ENCODE measurements around the gene COL1A2.

Gene COL1A2

GRCh38 chr7:94471604-94472003 lies 76.9 kb downstream of the COL1A2 start:
- TF ChIP-seq FOXM1 (IDR thresholded peaks at IDR 0.05; ENCODE audit: borderline replicate concordance, low read depth): no peak
- TF ChIP-seq YY1 (IDR thresholded peaks at IDR 0.05; ENCODE audit: low read depth): no peak
- no peak for TF ChIP-seq TEAD4 (IDR thresholded peaks at IDR 0.05)
- TF ChIP-seq, protein P1, sequence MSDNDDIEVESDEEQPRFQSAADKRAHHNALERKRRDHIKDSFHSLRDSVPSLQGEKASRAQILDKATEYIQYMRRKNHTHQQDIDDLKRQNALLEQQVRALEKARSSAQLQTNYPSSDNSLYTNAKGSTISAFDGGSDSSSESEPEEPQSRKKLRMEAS (IDR thresholded peaks at IDR 0.05): no peak
- no peak for TF ChIP-seq USF1 (IDR thresholded peaks at IDR 0.05)
- no peak for TF ChIP-seq CREB1 (IDR thresholded peaks at IDR 0.05; ENCODE audit: low read depth)
- TF ChIP-seq NFIC (IDR thresholded peaks at IDR 0.05): no peak
- no peak for TF ChIP-seq EP300 (IDR thresholded peaks at IDR 0.05; ENCODE audit: borderline replicate concordance)
- no peak for TF ChIP-seq EGR1 (IDR thresholded peaks at IDR 0.05)
- TF ChIP-seq TAF1 (IDR thresholded peaks at IDR 0.05; ENCODE audit: low read depth): no peak
- TF ChIP-seq RAD21 (IDR thresholded peaks at IDR 0.05; ENCODE audit: low read depth): no peak
- no peak for TF ChIP-seq TCF12 (IDR thresholded peaks at IDR 0.05; ENCODE audit: low read depth)
- no peak for TF ChIP-seq ZBTB7A (IDR thresholded peaks at IDR 0.05; ENCODE audit: low read depth)
- TF ChIP-seq, protein P2, sequence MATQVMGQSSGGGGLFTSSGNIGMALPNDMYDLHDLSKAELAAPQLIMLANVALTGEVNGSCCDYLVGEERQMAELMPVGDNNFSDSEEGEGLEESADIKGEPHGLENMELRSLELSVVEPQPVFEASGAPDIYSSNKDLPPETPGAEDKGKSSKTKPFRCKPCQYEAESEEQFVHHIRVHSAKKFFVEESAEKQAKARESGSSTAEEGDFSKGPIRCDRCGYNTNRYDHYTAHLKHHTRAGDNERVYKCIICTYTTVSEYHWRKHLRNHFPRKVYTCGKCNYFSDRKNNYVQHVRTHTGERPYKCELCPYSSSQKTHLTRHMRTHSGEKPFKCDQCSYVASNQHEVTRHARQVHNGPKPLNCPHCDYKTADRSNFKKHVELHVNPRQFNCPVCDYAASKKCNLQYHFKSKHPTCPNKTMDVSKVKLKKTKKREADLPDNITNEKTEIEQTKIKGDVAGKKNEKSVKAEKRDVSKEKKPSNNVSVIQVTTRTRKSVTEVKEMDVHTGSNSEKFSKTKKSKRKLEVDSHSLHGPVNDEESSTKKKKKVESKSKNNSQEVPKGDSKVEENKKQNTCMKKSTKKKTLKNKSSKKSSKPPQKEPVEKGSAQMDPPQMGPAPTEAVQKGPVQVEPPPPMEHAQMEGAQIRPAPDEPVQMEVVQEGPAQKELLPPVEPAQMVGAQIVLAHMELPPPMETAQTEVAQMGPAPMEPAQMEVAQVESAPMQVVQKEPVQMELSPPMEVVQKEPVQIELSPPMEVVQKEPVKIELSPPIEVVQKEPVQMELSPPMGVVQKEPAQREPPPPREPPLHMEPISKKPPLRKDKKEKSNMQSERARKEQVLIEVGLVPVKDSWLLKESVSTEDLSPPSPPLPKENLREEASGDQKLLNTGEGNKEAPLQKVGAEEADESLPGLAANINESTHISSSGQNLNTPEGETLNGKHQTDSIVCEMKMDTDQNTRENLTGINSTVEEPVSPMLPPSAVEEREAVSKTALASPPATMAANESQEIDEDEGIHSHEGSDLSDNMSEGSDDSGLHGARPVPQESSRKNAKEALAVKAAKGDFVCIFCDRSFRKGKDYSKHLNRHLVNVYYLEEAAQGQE (IDR thresholded peaks at IDR 0.05; ENCODE audit: low read depth): no peak
- no peak for TF ChIP-seq CEBPB (IDR thresholded peaks at IDR 0.05)

DNA sequence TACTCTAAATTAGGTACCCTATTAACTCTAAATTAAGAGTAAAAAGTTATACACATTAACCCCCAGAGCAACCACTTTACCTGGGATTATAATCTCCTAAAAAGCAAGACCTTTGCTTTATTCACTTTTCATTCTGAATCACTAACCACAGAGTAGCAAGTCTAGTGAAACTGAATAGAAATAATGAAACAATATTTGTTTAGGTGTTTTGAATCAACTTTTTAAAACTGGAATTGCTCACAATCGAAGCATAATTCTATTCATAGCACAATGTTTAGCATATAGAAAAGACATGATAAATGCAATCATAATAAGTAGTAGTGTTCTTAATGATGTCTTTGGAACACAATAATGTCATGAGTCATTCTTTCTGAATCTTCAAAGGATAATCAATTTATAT lies 77.9 kb downstream of the COL1A2 start:
- TF ChIP-seq CEBPB (IDR thresholded peaks at IDR 0.05): no peak
- TF ChIP-seq YY1 (IDR thresholded peaks at IDR 0.05; ENCODE audit: low read depth): no peak
- TF ChIP-seq TCF12 (IDR thresholded peaks at IDR 0.05; ENCODE audit: low read depth): no peak
- TF ChIP-seq EP300 (IDR thresholded peaks at IDR 0.05; ENCODE audit: borderline replicate concordance): no peak
- TF ChIP-seq NFIC (IDR thresholded peaks at IDR 0.05): no peak
- TF ChIP-seq RAD21 (IDR thresholded peaks at IDR 0.05; ENCODE audit: low read depth): no peak
- TF ChIP-seq CREB1 (IDR thresholded peaks at IDR 0.05; ENCODE audit: low read depth): no peak
- TF ChIP-seq ZBTB7A (IDR thresholded peaks at IDR 0.05; ENCODE audit: low read depth): no peak
- TF ChIP-seq, protein P2 (IDR thresholded peaks at IDR 0.05; ENCODE audit: low read depth): no peak
- no peak for TF ChIP-seq TEAD4 (IDR thresholded peaks at IDR 0.05)
- TF ChIP-seq, protein P1 (IDR thresholded peaks at IDR 0.05): no peak
- TF ChIP-seq TAF1 (IDR thresholded peaks at IDR 0.05; ENCODE audit: low read depth): no peak
- no peak for TF ChIP-seq EGR1 (IDR thresholded peaks at IDR 0.05)
- TF ChIP-seq USF1 (IDR thresholded peaks at IDR 0.05): no peak
- no peak for TF ChIP-seq FOXM1 (IDR thresholded peaks at IDR 0.05; ENCODE audit: borderline replicate concordance, low read depth)

DNA sequence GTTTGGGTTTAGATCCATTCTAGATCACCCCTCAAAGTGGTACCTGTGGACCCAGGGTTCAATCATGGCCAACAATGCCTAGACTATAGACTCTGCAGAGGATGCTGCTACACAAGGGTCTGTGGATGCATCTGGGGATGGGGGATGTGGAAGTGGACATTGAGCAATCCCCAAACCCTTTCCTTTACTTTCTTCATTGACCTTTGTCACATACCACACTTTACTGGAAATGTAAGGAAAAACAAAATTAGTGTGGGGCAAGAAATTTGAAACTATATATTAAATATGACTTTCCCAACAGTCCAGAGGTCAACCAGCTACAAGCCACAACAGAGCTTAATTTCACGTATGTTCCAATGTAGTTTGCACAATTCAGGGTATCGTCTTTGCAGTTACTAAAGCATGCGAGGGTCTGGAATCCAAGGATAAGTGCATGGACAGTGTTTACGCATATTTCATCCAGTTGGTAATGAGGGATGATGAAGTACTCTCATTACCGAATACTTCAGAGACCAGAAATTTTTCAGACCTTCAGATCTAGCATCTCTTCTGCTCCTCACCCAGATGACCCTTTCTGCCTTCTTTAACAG lies 81.7 kb downstream of the COL1A2 start:
- TF ChIP-seq USF1 (IDR thresholded peaks at IDR 0.05) (no peak), FOXM1 (IDR thresholded peaks at IDR 0.05; ENCODE audit: borderline replicate concordance, low read depth) (no peak), TEAD4 (IDR thresholded peaks at IDR 0.05) (no peak)

- TF ChIP-seq YY1 (IDR thresholded peaks at IDR 0.05; ENCODE audit: low read depth) (no peak), NFIC (IDR thresholded peaks at IDR 0.05) (no peak), EP300 (IDR thresholded peaks at IDR 0.05; ENCODE audit: borderline replicate concordance) (no peak), TEAD4 (IDR thresholded peaks at IDR 0.05) (no peak), CREB1 (IDR thresholded peaks at IDR 0.05; ENCODE audit: low read depth) (no peak), ZBTB7A (IDR thresholded peaks at IDR 0.05; ENCODE audit: low read depth) (no peak), USF1 (IDR thresholded peaks at IDR 0.05) (no peak)
- TF ChIP-seq, protein P2 (IDR thresholded peaks at IDR 0.05; ENCODE audit: low read depth): no peak
Observed at GRCh38 chr7:94477878-94478277, 83.2 kb downstream of the COL1A2 start.
